ENCODE measurements around the gene TPX2.
A peak's percentile ranks its signal among the peaks of the same experiment; 100 is the strongest.

TPX2 gene

GRCh38 chr20:31698803-31699718, 40.0 kb upstream of the TPX2 start (continued):
- no peak for TF ChIP-seq ZNF19 (tag by site-specific recombination; IDR thresholded peaks at IDR 0.05; ENCODE audit: low read depth)
- peak; percentile 31; the same call in 1 of the 2 replicates for TF ChIP-seq OSR2 (tag by site-specific recombination; IDR thresholded peaks at IDR 0.05)

GRCh38 chr20:31699801-31700728, 39.0 kb upstream of the TPX2 start:
- Histone ChIP-seq H3K4me1 (ENCODE audit: control insufficient read depth, insufficient read depth, low read length) (no peaks in the 10 kb centered on the region), H3K36me3 (ENCODE audit: control insufficient read depth in 2 of 2, insufficient read depth in 1 of 2, low read length in 2 of 2) (no peaks in the 10 kb centered on the region), H3K9me3 (ENCODE audit: control insufficient read depth, insufficient read depth, low read depth, low read length) (no peaks in the 10 kb centered on the region), H3K27ac (ENCODE audit: extremely low read depth, low read depth, low read length) (no peak overlapping the region), H3K4me3 (ENCODE audit: low read depth, low read length) (no peak overlapping the region)
- CTCF ChIA-PET: interaction anchor here (0.6 to 6.2 kb wide), 10 partner anchors 8 to 392 kb away, joined by 3 to 40 read pairs (median 6); partner anchors contain the start of gene BCL2L1
- TF ChIP-seq ZNF362 (tag by site-specific recombination; IDR thresholded peaks at IDR 0.05): no peak
- TF ChIP-seq ZNF112 (tag by site-specific recombination; IDR thresholded peaks at IDR 0.05): no peak
- TF ChIP-seq GLI2 (tag by site-specific recombination; IDR thresholded peaks at IDR 0.05; ENCODE audit: borderline replicate concordance, low read depth): no peak
- TF ChIP-seq ZNF558 (tag by site-specific recombination; IDR thresholded peaks at IDR 0.05): peak; percentile 97
- POLR2A ChIA-PET: interaction anchor here (1.3 to 1.9 kb wide), 4 partner anchors 12 to 38 kb away, joined by 3 to 9 read pairs (median 8); partner anchors contain the start of gene BCL2L1

- POLR2A ChIA-PET: interaction anchor here (1.3 to 1.9 kb wide), 2 partner anchors 19 to 22 kb away, joined by 9 read pairs; partner anchors contain the start of gene BCL2L1
These were observed 38.3 kb upstream of the TPX2 start for GRCh38 chr20:31700747-31701146.

More at GRCh38 chr20:31700747-31701146, 38.3 kb upstream of the TPX2 start:
- Histone ChIP-seq H3K27ac (ENCODE audit: extremely low read depth, low read depth, low read length) (no peak overlapping the region), H3K36me3 (ENCODE audit: control insufficient read depth in 2 of 2, insufficient read depth in 1 of 2, low read length in 2 of 2) (peaks cover 0 to under 1% of the 10 kb centered on the region in 2 experiments; a peak in 1 of 3 replicates), H3K9me3 (ENCODE audit: control insufficient read depth, insufficient read depth, low read depth, low read length) (no peaks in the 10 kb centered on the region), H3K4me1 (ENCODE audit: control insufficient read depth, insufficient read depth, low read length) (no peaks in the 10 kb centered on the region), H3K4me3 (ENCODE audit: low read depth, low read length) (no peak overlapping the region)
- TF ChIP-seq ZNF148 (tag by site-specific recombination; IDR thresholded peaks at IDR 0.05; ENCODE audit: borderline replicate concordance): no peak
- TF ChIP-seq ZNF701 (tag by site-specific recombination; IDR thresholded peaks at IDR 0.05): no peak
- TF ChIP-seq GLIS2 (tag by site-specific recombination; IDR thresholded peaks at IDR 0.05): no peak
- no peak for TF ChIP-seq ZNF23 (tag by site-specific recombination; IDR thresholded peaks at IDR 0.05; ENCODE audit: borderline replicate concordance)
- TF ChIP-seq ZNF292 (tag by site-specific recombination; IDR thresholded peaks at IDR 0.05; ENCODE audit: borderline replicate concordance, low read depth): no peak
- no peak for TF ChIP-seq ZNF121 (tag by site-specific recombination; IDR thresholded peaks at IDR 0.05)
- CTCF ChIA-PET: interaction anchor here (0.6 to 6.2 kb wide), 6 partner anchors 20 to 391 kb away, joined by 3 to 40 read pairs (median 7); partner anchors contain the start of gene BCL2L1
